ENCODE results near the gene CLSTN3. TPM values are rescaled to one million over a fixed set of nuclear protein-coding genes. Genes with fewer than 3 reads are reported as not detected.

The CLSTN3 gene
- 170 TPM for total RNA-seq

GRCh38 chr12:7129872-7130691, at the start of gene CLSTN3:
Gene CLSTN3 (plus strand): TSS chr12:7130371. CDS start chr12:7130649, 278 bp downstream.

DNA sequence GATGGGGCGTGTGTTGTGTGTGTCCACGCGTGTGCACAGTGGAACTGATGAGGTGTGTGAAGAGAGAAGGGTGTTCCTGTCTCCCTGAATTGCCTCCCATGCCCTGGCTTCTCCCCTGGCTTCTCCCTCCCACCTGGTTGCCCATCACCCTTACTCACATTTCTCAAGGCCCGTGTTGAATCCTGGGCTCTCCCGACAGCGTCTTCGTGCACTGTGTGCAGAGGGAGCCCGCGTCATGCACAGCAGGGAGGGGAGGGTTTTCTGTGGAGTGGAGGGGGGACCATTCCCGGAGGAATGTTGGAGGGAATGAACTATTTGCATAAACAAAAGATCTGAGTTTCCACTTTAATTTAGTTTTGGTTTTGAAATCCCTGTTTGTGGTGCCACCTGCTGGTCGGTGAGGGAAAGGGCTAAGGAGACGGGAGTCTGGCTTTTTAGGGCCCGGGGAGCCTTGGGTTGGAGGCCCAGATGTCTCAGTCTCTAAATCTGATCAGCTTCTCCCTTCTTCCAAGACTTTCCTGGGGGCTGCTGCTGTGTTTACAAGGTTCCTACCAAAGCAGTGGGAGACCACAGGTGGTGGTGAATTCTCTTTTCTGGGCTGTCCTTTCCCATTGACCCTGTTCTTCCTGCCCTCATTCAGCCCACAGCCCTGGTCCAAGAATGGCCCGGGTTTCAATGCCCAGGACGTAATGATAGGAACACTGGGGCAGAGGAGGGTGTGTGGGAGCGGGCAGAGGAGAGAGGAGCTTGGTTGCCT, 37.8 kb upstream of the CLSTN3 start, which contains the start of gene C1R:
TSS of gene C1R (minus strand) at position 217 of the 757 bp plus-strand sequence. CDS start at position 160, 57 bp downstream.

DNA sequence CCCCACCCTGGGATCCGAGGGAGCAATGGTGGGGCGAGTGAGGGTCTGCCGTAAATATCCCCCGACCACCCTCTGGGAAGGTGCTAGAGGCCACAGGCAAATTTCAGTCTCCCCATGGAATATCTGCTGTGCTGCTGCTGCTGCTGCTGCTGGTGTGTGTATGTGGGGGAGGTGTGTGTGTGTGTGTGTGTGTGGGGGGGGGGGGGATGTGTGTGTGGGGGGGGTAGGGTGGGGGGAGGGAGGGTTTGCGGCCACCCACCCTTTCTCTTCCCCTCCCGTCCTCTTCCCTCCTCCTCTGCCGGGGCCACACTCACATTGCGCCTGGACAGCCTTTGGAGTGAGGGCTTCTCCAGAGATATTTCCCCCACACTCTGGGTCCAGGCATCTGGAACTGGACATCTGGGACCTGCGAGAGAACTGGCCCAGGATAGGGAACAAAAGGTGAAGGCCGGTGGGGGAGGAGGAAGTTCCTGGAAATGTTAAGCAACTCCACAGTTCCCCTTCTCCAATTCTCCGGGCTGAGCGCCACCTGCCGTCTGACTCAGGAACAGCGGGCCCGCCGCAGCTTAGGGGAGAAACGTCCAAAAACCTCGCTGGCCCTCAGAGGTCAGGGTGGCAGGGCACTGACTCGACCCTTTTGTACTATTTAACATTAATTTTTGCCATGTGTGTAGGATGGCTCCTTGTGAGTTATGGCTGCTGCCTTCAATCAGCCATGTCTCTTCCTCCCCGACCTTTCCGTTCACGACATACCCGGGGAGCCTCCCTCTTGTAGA, 21.2 kb upstream of the CLSTN3 start, which contains the start of gene C1RL:
TSS of gene C1RL (minus strand) at position 419 of the 776 bp plus-strand sequence. CDS start at position 385, 34 bp downstream.

GRCh38 chr12:7128681-7129286, 1.4 kb upstream of the CLSTN3 start, which contains the start of gene RBP5:
Gene RBP5 (minus strand): TSS chr12:7128889. CDS start chr12:7128775, 114 bp downstream.

GRCh38 chr12:7189398-7190267, 59.5 kb downstream of the CLSTN3 start, which contains the start of gene PEX5:
Gene PEX5 (plus strand): TSS chr12:7189686. CDS start chr12:7190378, 692 bp downstream.

Other genes with a start within 250 kb of the CLSTN3 start
- gene LRRC23, start 225.5 kb upstream of the CLSTN3 start, total RNA-seq = 14.5 TPM
- 172 TPM for gene ENO2, start 215.8 kb upstream of the CLSTN3 start, total RNA-seq
- gene ATN1, start 202.4 kb upstream of the CLSTN3 start, total RNA-seq = 50.9 TPM
- gene RNU7-1, start 186.6 kb upstream of the CLSTN3 start, total RNA-seq = not detected
- 139 TPM for gene C12orf57, start 186.3 kb upstream of the CLSTN3 start, total RNA-seq
- gene PTPN6, start 179.0 kb upstream of the CLSTN3 start, total RNA-seq = 5.1 TPM
- 135 TPM for gene PHB2, start 159.7 kb upstream of the CLSTN3 start, total RNA-seq
- gene EMG1, start 159.5 kb upstream of the CLSTN3 start, total RNA-seq = 34.5 TPM
- gene LPCAT3, start 111.9 kb upstream of the CLSTN3 start, total RNA-seq = 14.7 TPM
- 91.4 TPM for gene C1S, start 69.7 kb upstream of the CLSTN3 start, total RNA-seq
- 94.5 TPM for gene C1R, start 37.9 kb upstream of the CLSTN3 start, total RNA-seq
- 16.5 TPM for gene C1RL, start 21.2 kb upstream of the CLSTN3 start, total RNA-seq
- 1.4 TPM for gene RBP5, start 1.5 kb upstream of the CLSTN3 start, total RNA-seq
- gene PEX5, start 59.3 kb downstream of the CLSTN3 start, total RNA-seq = 52.9 TPM
- not detected for gene ACSM4, start 173.7 kb downstream of the CLSTN3 start, total RNA-seq